SK-N-SH (cell line): ENCODE measurements around the gene SPRED3.

ENCODE experiments used
- ELF1 ChIP-seq: IDR thresholded peaks from 2 replicates; pipeline ENCODE4 v1.4.0; 2012
- EP300 ChIP-seq, 2 experiments: IDR thresholded peaks; 2 replicates each; pipeline versions ENCODE4 v1.4.0 to v1.6.1; 2012; ENCODE audit warnings: borderline replicate concordance in 1 of 2, low read depth in 1 of 2, low read length in 1 of 2
- FOXM1 ChIP-seq: IDR thresholded peaks from 2 replicates; pipeline ENCODE4 v1.4.0; 2012; ENCODE audit warnings: low read depth, mild to moderate bottlenecking
- MXI1 ChIP-seq: IDR thresholded peaks from 2 replicates; pipeline ENCODE4 v1.6.1; 2012; ENCODE audit warnings: mild to moderate bottlenecking, low read depth, low read length, improper control_type of control experiment
- PBX3 ChIP-seq: IDR thresholded peaks from 2 replicates; pipeline ENCODE4; 2012
- POLR2AphosphoS5 ChIP-seq: IDR thresholded peaks from 2 replicates; pipeline ENCODE4 v1.6.1; 2012; ENCODE audit warnings: low read depth, low read length
- REST ChIP-seq: IDR thresholded peaks from 2 replicates; pipeline ENCODE4 v1.6.1; 2012; ENCODE audit warnings: mild to moderate bottlenecking, low read depth, low read length, moderate library complexity
- RFX5 ChIP-seq: IDR thresholded peaks from 2 replicates; pipeline ENCODE4 v1.6.1; 2012; ENCODE audit warnings: mild to moderate bottlenecking, improper control_type of control experiment, low read length
- TAF1 ChIP-seq: IDR thresholded peaks from 2 replicates; pipeline ENCODE4 v1.6.1; 2012; ENCODE audit warnings: low read depth, mild to moderate bottlenecking, low read length, moderate library complexity, borderline replicate concordance
- TCF12 ChIP-seq: IDR thresholded peaks from 2 replicates; pipeline ENCODE4 v1.4.0; 2012
- TEAD4 ChIP-seq: IDR thresholded peaks from 2 replicates; pipeline ENCODE4 v1.4.0; 2012; ENCODE audit warnings: mild to moderate bottlenecking, borderline replicate concordance; ENCODE audit not compliant: insufficient read depth
- TF ChIP-seq, protein P1 (sequence below): fragments of 200-600 bp; sonication (generic); IDR thresholded peaks from 2 replicates; pipeline ENCODE4 v1.6.1; 2017; ENCODE audit warnings: antibody characterized with exemption, mild to moderate bottlenecking, moderate library complexity
- TF ChIP-seq, protein P2 (sequence below): IDR thresholded peaks from 2 replicates; pipeline ENCODE4 v1.4.0; 2012; ENCODE audit warnings: low read depth, borderline replicate concordance

- no peak for TF ChIP-seq RFX5
- no peak for TF ChIP-seq EP300 (IDR thresholded peaks at IDR 0.05; ENCODE audit: borderline replicate concordance in 1 of 2, low read depth in 1 of 2, low read length in 1 of 2)
- TF ChIP-seq, protein P1, sequence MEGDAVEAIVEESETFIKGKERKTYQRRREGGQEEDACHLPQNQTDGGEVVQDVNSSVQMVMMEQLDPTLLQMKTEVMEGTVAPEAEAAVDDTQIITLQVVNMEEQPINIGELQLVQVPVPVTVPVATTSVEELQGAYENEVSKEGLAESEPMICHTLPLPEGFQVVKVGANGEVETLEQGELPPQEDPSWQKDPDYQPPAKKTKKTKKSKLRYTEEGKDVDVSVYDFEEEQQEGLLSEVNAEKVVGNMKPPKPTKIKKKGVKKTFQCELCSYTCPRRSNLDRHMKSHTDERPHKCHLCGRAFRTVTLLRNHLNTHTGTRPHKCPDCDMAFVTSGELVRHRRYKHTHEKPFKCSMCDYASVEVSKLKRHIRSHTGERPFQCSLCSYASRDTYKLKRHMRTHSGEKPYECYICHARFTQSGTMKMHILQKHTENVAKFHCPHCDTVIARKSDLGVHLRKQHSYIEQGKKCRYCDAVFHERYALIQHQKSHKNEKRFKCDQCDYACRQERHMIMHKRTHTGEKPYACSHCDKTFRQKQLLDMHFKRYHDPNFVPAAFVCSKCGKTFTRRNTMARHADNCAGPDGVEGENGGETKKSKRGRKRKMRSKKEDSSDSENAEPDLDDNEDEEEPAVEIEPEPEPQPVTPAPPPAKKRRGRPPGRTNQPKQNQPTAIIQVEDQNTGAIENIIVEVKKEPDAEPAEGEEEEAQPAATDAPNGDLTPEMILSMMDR: no peak
- no peak for TF ChIP-seq REST
- TF ChIP-seq FOXM1: no peak
- no peak for TF ChIP-seq TAF1
- TF ChIP-seq TCF12: no peak
- TF ChIP-seq ELF1: no peak
- TF ChIP-seq, protein P2, sequence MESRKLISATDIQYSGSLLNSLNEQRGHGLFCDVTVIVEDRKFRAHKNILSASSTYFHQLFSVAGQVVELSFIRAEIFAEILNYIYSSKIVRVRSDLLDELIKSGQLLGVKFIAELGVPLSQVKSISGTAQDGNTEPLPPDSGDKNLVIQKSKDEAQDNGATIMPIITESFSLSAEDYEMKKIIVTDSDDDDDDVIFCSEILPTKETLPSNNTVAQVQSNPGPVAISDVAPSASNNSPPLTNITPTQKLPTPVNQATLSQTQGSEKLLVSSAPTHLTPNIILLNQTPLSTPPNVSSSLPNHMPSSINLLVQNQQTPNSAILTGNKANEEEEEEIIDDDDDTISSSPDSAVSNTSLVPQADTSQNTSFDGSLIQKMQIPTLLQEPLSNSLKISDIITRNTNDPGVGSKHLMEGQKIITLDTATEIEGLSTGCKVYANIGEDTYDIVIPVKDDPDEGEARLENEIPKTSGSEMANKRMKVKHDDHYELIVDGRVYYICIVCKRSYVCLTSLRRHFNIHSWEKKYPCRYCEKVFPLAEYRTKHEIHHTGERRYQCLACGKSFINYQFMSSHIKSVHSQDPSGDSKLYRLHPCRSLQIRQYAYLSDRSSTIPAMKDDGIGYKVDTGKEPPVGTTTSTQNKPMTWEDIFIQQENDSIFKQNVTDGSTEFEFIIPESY: no peak
- no peak for TF ChIP-seq PBX3
- no peak for TF ChIP-seq MXI1
- no peak for TF ChIP-seq POLR2AphosphoS5
- TF ChIP-seq TEAD4: no peak
Observed at GRCh38 chr19:38429055-38429810, 40.7 kb downstream of the SPRED3 start.
